Spleen (tissue), 11 donors: ENCODE results near the gene NCBP3. TPM values are rescaled to one million over a fixed set of nuclear protein-coding genes. Genes with fewer than 3 reads are reported as not detected.
A peak's percentile ranks its signal among the peaks of the same experiment; 100 is the strongest.

Experiments
- DNase-seq: peaks from one replicate; pipeline ENCODE4 v3.0.0-alpha.2; 2020
- H3K27ac ChIP-seq, 8 donors: fragments of 200-600 bp; sonication (generic) in 7 of 8; 1 replicate in 4 of 8; 2 replicates in 4 of 8; pipeline versions ENCODE4 v1.5.0 to v1.8.0; 2016 to 2021; ENCODE audit warnings: inconsistent platforms in 4 of 8, mild to moderate bottlenecking in 4 of 8, moderate library complexity in 1 of 8
- H3K27me3 ChIP-seq, 7 donors: fragments of 200-600 bp; sonication (generic) in 6 of 7; replicated peaks in 1 of 7; 1 replicate in 4 of 7; 2 replicates in 3 of 7; pipeline versions ENCODE4 v1.5.0 to v1.8.0; 2016 to 2021; ENCODE audit warnings: inconsistent platforms in 3 of 7, mild to moderate bottlenecking in 1 of 7
- H3K36me3 ChIP-seq, 6 donors: fragments of 200-600 bp; sonication (generic) in 5 of 6; 1 replicate in 4 of 6; 2 replicates in 2 of 6; pipeline versions ENCODE4 v1.5.0 to v1.8.0; 2016 to 2021; ENCODE audit warnings: inconsistent platforms in 2 of 6
- H3K4me1 ChIP-seq, 6 donors: fragments of 200-600 bp; sonication (generic) in 5 of 6; 1 replicate in 3 of 6; 2 replicates in 3 of 6; pipeline versions ENCODE4 v1.5.0 to v1.8.0; 2016 to 2021; ENCODE audit warnings: inconsistent platforms in 3 of 6
- H3K4me3 ChIP-seq, 8 donors: fragments of 200-600 bp; sonication (generic) in 7 of 8; 1 replicate in 4 of 8; 2 replicates in 4 of 8; pipeline versions ENCODE4 v1.5.0 to v1.8.0; 2016 to 2021; ENCODE audit warnings: inconsistent platforms in 4 of 8, mild to moderate bottlenecking in 4 of 8, moderate library complexity in 2 of 8
- H3K9me3 ChIP-seq, 8 donors: fragments of 200-600 bp; sonication (generic) in 7 of 8; 1 replicate in 4 of 8; 2 replicates in 4 of 8; pipeline versions ENCODE4 v1.5.0 to v1.8.0; 2016 to 2021; ENCODE audit warnings: inconsistent platforms in 4 of 8
- CTCF ChIP-seq, 11 experiments: fragments of 200-600 bp in 7 of 11; fragments of 450-650 bp in 4 of 11; sonication (generic) in 4 of 11; IDR thresholded peaks in 8 of 11; conservative IDR thresholded peaks in 3 of 11; 1 replicate in 7 of 11; 2 replicates in 4 of 11; pipeline versions ENCODE4 v1.4.0 to v1.8.0; 2016 to 2021; ENCODE audit warnings: antibody characterized with exemption in 11 of 11, inconsistent platforms in 4 of 11, mild to moderate bottlenecking in 1 of 11
- POLR2A ChIP-seq, 3 donors: fragments of 450-650 bp; IDR thresholded peaks; one replicate each; pipeline ENCODE4 v1.5.1; 2017; ENCODE audit warnings: antibody characterized with exemption in 3 of 3, mild to moderate bottlenecking in 1 of 3
- POLR2AphosphoS5 ChIP-seq, 3 donors: sonication (generic); formaldehyde crosslinking; IDR thresholded peaks; one replicate each; pipeline ENCODE4 v1.5.1; 2017; ENCODE audit warnings: antibody characterized with exemption in 3 of 3
- WGBS, 5 donors: extraction: QIAGEN DNeasy Blood & Tissue Kit in 3 of 5; methylation state at CpG; one replicate each; pipeline versions ENCODE4 v1.1.5 to v1.1.7; 2013 to 2018; 5-methylcytosine and 5-hydroxymethylcytosine counted together
- intact Hi-C: fragments of 100-400 bp; cut with DNase I; formaldehyde crosslinking; loops from one replicate; pipeline ENCODE4 v1.15.0; 2023; ENCODE audit warnings: low total_unique reads
- polyA plus RNA-seq, 3 donors: library from polyadenylated mRNA; stranded (reverse); fragments of 200-250 nt; gene quantifications; one replicate each; pipeline ENCODE4 v1.2.1, GENCODE V29; 2013
- total RNA-seq, 7 donors: library from RNA; depleted of rRNA in 3 of 7; stranded (reverse); fragments of >200 nt in 3 of 7; fragmentation: NEBNext Ultra II Directional in 4 of 7; extraction: Animal tissue kit (Norgen Biotek cat#: 25700) in 4 of 7; gene quantifications; one replicate each; pipeline versions ENCODE4 v1.1.0 to v1.2.1, GENCODE V29; 2016 to 2021
- donor health status: healthy with polysubstance abuse.
- donor health status: DM: no; HTN: no; CAD: no; lungs with moderate emphysema.
- donor health status: DM: no; HTN: no; CAD: no.
- donor health status: Bipolar disorder and iron deficiency.
- donor health status: healthy.
- donor health status: DM: no; HTN: no; CAD: no.
- donor health status: DM: yes; HTN: yes; CAD: no.

The NCBP3 gene
- total and polyA plus RNA-seq, 10 donors, result 13.0 to 43.9 (median 32.6) TPM

GRCh38 chr17:3890082-3890877 lies 44.2 kb upstream of the NCBP3 start:
- Histone ChIP-seq H3K27ac (no peak overlapping the region), H3K36me3 (peaks cover 0 to 4% (median 0%) of the 10 kb centered on the region in 6 donors), H3K4me1 (peaks cover 33 to 97% (median 68%) of the 10 kb centered on the region in 6 donors), H3K27me3 (no peaks in the 10 kb centered on the region), H3K9me3 (no peaks in the 10 kb centered on the region), H3K4me3 (no peak overlapping the region)
- WGBS, 5 donors, result 76 to 80% (median 78%) methylated on average over 17 to 22 of the region's 22 CpGs
- intact Hi-C loops, result no loop called here
- no peak for TF ChIP-seq POLR2AphosphoS5 (IDR thresholded peaks at IDR 0.05)
- TF ChIP-seq POLR2A (IDR thresholded peaks at IDR 0.05), result no peak
- TF ChIP-seq CTCF (IDR thresholded peaks at IDR 0.05 in 8 of 11, conservative IDR thresholded peaks at IDR 0.05 in 3 of 11), result no peak
- no peak for DNase-seq

GRCh38 chr17:3889325-3890012 lies 43.4 kb upstream of the NCBP3 start:
- H3K36me3 ChIP-seq, result peaks cover 0 to 12% (median 0%) of the 10 kb centered on the region in 6 donors
- no peaks in the 10 kb centered on the region for H3K27me3 ChIP-seq
- TF ChIP-seq CTCF (IDR thresholded peaks at IDR 0.05 in 8 of 11, conservative IDR thresholded peaks at IDR 0.05 in 3 of 11) (no peak), POLR2AphosphoS5 (IDR thresholded peaks at IDR 0.05) (no peak), POLR2A (IDR thresholded peaks at IDR 0.05) (no peak)
- H3K27ac ChIP-seq, result no peak overlapping the region
- intact Hi-C loops, result no loop called here
- peaks cover 26 to 91% (median 60%) of the 10 kb centered on the region in 6 donors for H3K4me1 ChIP-seq
- no peak for DNase-seq
- WGBS, 5 donors, result 90 to 94% (median 92%) methylated on average over 12 to 17 of the region's 17 CpGs
- no peaks in the 10 kb centered on the region for H3K9me3 ChIP-seq
- H3K4me3 ChIP-seq, result no peak overlapping the region

- intact Hi-C loops, result no loop called here
- H3K27me3 ChIP-seq, result no peaks in the 10 kb centered on the region
- H3K27ac ChIP-seq, result peak overlapping the region in 3 of 8 donors; percentile 89 to 95 (median 89)
- no peak for DNase-seq
- no peak overlapping the region for H3K4me3 ChIP-seq
- H3K9me3 ChIP-seq, result no peaks in the 10 kb centered on the region
- peaks cover 17 to 82% (median 51%) of the 10 kb centered on the region in 6 donors for H3K4me1 ChIP-seq
- TF ChIP-seq CTCF (IDR thresholded peaks at IDR 0.05 in 8 of 11, conservative IDR thresholded peaks at IDR 0.05 in 3 of 11) (no peak), POLR2A (IDR thresholded peaks at IDR 0.05) (no peak)
- H3K36me3 ChIP-seq, result peaks cover 0 to 22% (median 0%) of the 10 kb centered on the region in 6 donors
- WGBS, 5 donors, result 81 to 93% (median 86%) methylated on average over 45 to 50 of the region's 50 CpGs
Measured at GRCh38 chr17:3888343-3889171, 42.5 kb upstream of the NCBP3 start.
